Cardiac muscle cell (in vitro differentiated cells and primary cell): ENCODE results near the gene SLC37A4. TPM values are rescaled to one million over a fixed set of nuclear protein-coding genes. Genes with fewer than 3 reads are reported as not detected.

Experiments used
- DNase-seq, 2 donors: peaks; one replicate each; pipeline versions ENCODE4 v3.0.0 to v3.0.0-alpha.2; 2010 to 2017; ENCODE audit warnings: low read depth in 1 of 2, low spot score in 1 of 2
- H3K27ac ChIP-seq: fragments of 200-600 bp; sonication (generic); 2 replicates; pipeline ENCODE4 v1.5.1; 2016
- H3K27me3 ChIP-seq: fragments of 200-600 bp; sonication (generic); 2 replicates; pipeline ENCODE4 v1.6.0; 2016; ENCODE audit warnings: control low read depth
- H3K36me3 ChIP-seq: fragments of 200-600 bp; sonication (generic); 2 replicates; pipeline ENCODE4 v1.5.1; 2016; ENCODE audit warnings: control low read depth
- H3K4me1 ChIP-seq: fragments of 200-600 bp; sonication (generic); 2 replicates; pipeline ENCODE4 v1.8.1; 2017; ENCODE audit warnings: low read depth, mild to moderate bottlenecking, mixed run types
- H3K4me3 ChIP-seq: fragments of 200-600 bp; sonication (generic); 2 replicates; pipeline ENCODE4 v1.5.1; 2016; ENCODE audit warnings: mild to moderate bottlenecking
- H3K9me3 ChIP-seq: fragments of 200-600 bp; sonication (generic); 2 replicates; pipeline ENCODE4 v1.5.1; 2017; ENCODE audit warnings: low read depth, mild to moderate bottlenecking, control low read depth
- CTCF ChIP-seq: IDR thresholded peaks from 2 replicates; pipeline ENCODE4 v1.5.1; 2012; ENCODE audit warnings: low read depth, mild to moderate bottlenecking, low read length
- polyA plus RNA-seq: library from polyadenylated mRNA; unstranded; fragments of >200 nt; fragmentation: Nextera tagmentation; extraction: Ambion mirVana; gene quantifications from 2 replicates; pipeline ENCODE4 v1.2.1, GENCODE V29; 2016
- total RNA-seq: library from RNA; depleted of rRNA; stranded (reverse); fragments of >200 nt; gene quantifications from 2 replicates; pipeline ENCODE4 v1.2.3, GENCODE V29; 2016

SLC37A4 gene
- total RNA-seq (38.7 and 41.4 TPM in 2 replicates), polyA plus RNA-seq (36.7 and 41.3 TPM in 2 replicates)

- H3K9me3 ChIP-seq, result no peaks in the 10 kb centered on the region
- H3K4me3 ChIP-seq, result peak within 1 kb of the TSS; percentile 61
- no peaks in the 10 kb centered on the region for H3K27me3 ChIP-seq
- peaks cover 17% of the 10 kb centered on the region for H3K4me1 ChIP-seq
- DNase-seq, result peak; percentile 98 to 99
- TF ChIP-seq CTCF, result peak; percentile 91
- no peaks in the 10 kb centered on the region for H3K36me3 ChIP-seq
- H3K27ac ChIP-seq, result no peak within 1 kb of the TSS
Observed at GRCh38 chr11:119030329-119031047, at the start of gene SLC37A4. Gene SLC37A4 (minus strand): TSS chr11:119030877.

- H3K36me3 ChIP-seq, result peaks cover 47% of the 10 kb centered on the region
Observed at GRCh38 chr11:119078675-119079420, 48.2 kb upstream of the SLC37A4 start.

GRCh38 chr11:119077839-119078238, 47.2 kb upstream of the SLC37A4 start:
- Histone ChIP-seq H3K27me3 (no peaks in the 10 kb centered on the region), H3K27ac (no peak overlapping the region), H3K36me3 (peaks cover 57% of the 10 kb centered on the region), H3K4me1 (no peaks in the 10 kb centered on the region), H3K9me3 (no peaks in the 10 kb centered on the region), H3K4me3 (no peak overlapping the region)
- TF ChIP-seq CTCF, result no peak
- DNase-seq, result no peak

More at GRCh38 chr11:119078675-119079420, 48.2 kb upstream of the SLC37A4 start:
- Histone ChIP-seq H3K4me3 (no peak overlapping the region), H3K27me3 (no peaks in the 10 kb centered on the region), H3K9me3 (no peaks in the 10 kb centered on the region), H3K4me1 (no peaks in the 10 kb centered on the region), H3K27ac (no peak overlapping the region)
- TF ChIP-seq CTCF, result no peak
- DNase-seq, result no peak

GRCh38 chr11:119067371-119068222, 36.9 kb upstream of the SLC37A4 start, which contains the start of gene VPS11:
Gene VPS11 (plus strand): TSS chr11:119067818. CDS start chr11:119067824, 6 bp downstream.
- H3K4me3 ChIP-seq, result peak within 1 kb of the TSS; percentile 88
- DNase-seq, result peak; percentile 96 to 99
- peaks cover 3% of the 10 kb centered on the region for H3K4me1 ChIP-seq
- no peaks in the 10 kb centered on the region for H3K9me3 ChIP-seq
- peaks cover 21% of the 10 kb centered on the region for H3K36me3 ChIP-seq
- no peaks in the 10 kb centered on the region for H3K27me3 ChIP-seq
- peak within 1 kb of the TSS; percentile 88 for H3K27ac ChIP-seq
- TF ChIP-seq CTCF, result no peak

- Histone ChIP-seq H3K4me1 (peaks cover 3% of the 10 kb centered on the region), H3K9me3 (no peaks in the 10 kb centered on the region), H3K27me3 (no peaks in the 10 kb centered on the region), H3K4me3 (no peak overlapping the region), H3K36me3 (peaks cover 4% of the 10 kb centered on the region), H3K27ac (no peak overlapping the region)
- DNase-seq, result peak in 1 of 2 donors; percentile 45
- TF ChIP-seq CTCF, result peak; percentile 48
Observed at GRCh38 chr11:119065369-119065768, 34.7 kb upstream of the SLC37A4 start.
